IPS-11a (cell line): Measurements from ENCODE around the gene PELI2.

Experiments
- H3K4me3 ChIP-seq: one replicate; pipeline ENCODE4 v1.5.1; 2013; ENCODE audit warnings: low read depth, low read length, control low read depth

PELI2 gene

GRCh38 chr14:56333359-56334292 lies 215.4 kb downstream of the PELI2 start:
- no peak overlapping the region for H3K4me3 ChIP-seq

- H3K4me3 ChIP-seq, result no peak overlapping the region
Observed at GRCh38 chr14:56334458-56334857, 216.2 kb downstream of the PELI2 start.

- H3K4me3 ChIP-seq, result no peak overlapping the region
Observed at GRCh38 chr14:56338674-56339073, 220.5 kb downstream of the PELI2 start.

- H3K4me3 ChIP-seq, result no peak overlapping the region
Observed at GRCh38 chr14:56339855-56340701, 221.9 kb downstream of the PELI2 start.

GRCh38 chr14:56340932-56341331 lies 222.7 kb downstream of the PELI2 start:
- H3K4me3 ChIP-seq, result no peak overlapping the region

- no peak overlapping the region for H3K4me3 ChIP-seq
Observed at GRCh38 chr14:56341766-56342493, 223.7 kb downstream of the PELI2 start.

- no peak overlapping the region for H3K4me3 ChIP-seq
Observed at GRCh38 chr14:56342494-56342942, 224.3 kb downstream of the PELI2 start.

- no peak overlapping the region for H3K4me3 ChIP-seq
Observed at GRCh38 chr14:56349960-56350359, 231.7 kb downstream of the PELI2 start.
